ENCODE results near the gene COG4.

COG4 gene

DNA sequence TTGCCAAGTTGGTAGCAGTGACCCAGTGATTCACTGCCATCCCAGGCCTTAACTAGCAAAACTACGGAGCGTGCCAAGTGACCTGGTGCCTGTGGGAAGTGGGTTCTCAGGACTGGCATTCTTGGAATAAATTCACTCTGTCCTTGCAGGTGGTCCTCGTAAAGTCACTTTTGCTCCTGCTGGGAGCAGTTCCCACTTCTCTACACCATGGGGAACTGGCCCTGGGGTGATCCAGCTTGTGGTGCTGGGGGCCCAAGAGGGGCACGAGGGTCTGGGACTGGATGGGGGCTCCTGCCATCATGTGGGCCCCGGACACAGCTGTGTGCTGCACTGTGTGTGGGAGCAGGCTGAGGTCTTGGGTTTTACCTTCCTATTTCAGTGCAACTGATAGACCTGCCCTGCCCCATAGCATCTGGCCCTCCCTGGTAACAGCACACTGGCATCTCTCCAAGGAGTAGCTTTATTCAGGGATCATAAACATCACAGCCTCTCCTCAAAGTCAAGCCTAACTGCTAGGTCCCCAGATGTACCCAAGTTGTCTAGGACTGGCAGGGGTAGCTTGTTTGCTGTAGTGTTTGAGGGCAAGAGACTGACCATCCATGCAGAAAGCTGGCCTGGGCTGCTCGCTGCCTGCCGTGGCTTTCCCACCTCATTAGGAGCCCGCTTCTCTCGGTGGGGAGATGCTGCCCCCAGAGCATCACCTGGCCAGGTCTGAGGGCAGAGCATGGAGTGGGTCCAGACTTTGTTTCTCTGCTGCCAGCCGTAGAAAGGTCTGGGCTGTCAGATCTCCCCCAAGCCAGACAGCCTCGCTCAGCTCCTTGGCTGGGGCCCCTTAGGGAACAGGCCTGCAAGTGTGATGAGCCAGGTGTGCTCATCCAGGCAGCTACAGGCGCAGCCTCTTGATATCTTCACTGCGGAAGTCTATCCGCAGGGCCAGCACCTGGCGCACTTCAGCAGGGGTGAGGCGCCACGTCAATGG is 42.9 kb downstream of the COG4 start:
- no peak for DNase-seq (ENCODE audit: low read depth in 2 of 2)

GRCh38 chr16:70478912-70479341 is 44.4 kb downstream of the COG4 start:
- no peak for DNase-seq (ENCODE audit: low read depth in 2 of 2)

- DNase-seq (ENCODE audit: low read depth in 2 of 2) = no peak
Measured at GRCh38 chr16:70478169-70478568, 45.2 kb downstream of the COG4 start.

GRCh38 chr16:70476272-70477020 is 46.9 kb downstream of the COG4 start:
- peak; percentile 26 to 35 for DNase-seq (ENCODE audit: low read depth in 2 of 2)

DNA sequence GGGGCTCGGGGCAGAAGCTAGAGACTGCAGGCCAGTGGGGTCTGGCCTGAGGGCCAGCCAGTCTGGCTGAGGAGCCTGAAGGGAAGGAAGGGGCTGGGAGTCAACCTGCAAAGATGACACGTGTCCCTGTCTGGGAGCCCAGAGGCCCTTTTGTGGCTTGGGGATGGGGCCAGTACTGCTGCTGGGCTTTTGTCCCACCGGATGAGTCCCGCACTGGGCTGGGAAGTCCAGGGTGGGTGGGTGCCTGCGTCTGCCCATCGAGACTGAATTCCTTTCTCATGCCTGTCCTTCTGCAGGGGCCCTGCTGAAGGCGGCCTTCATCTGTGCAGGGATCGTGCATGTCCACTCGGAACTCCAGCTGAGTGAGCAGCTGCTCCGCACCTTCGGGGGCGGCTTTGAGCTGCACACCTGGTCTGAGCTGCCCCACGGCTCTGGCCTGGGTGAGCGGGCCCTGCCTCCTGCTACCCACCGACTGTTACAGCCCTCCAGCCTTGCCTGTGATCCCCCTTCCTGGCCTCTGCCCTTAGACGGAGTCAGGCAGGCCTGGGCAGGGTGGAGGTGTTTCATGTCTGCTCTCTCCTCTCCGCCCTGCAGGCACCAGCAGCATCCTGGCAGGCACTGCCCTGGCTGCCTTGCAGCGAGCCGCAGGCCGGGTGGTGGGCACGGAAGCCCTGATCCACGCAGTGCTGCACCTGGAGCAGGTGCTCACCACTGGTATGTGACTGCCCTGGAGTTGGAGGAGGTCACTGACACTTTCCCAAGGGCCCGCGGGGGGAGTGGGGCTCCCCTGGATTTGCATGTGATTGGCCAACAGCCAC is 48.1 kb downstream of the COG4 start:
- DNase-seq (ENCODE audit: low read depth in 2 of 2) = no peak

DNA sequence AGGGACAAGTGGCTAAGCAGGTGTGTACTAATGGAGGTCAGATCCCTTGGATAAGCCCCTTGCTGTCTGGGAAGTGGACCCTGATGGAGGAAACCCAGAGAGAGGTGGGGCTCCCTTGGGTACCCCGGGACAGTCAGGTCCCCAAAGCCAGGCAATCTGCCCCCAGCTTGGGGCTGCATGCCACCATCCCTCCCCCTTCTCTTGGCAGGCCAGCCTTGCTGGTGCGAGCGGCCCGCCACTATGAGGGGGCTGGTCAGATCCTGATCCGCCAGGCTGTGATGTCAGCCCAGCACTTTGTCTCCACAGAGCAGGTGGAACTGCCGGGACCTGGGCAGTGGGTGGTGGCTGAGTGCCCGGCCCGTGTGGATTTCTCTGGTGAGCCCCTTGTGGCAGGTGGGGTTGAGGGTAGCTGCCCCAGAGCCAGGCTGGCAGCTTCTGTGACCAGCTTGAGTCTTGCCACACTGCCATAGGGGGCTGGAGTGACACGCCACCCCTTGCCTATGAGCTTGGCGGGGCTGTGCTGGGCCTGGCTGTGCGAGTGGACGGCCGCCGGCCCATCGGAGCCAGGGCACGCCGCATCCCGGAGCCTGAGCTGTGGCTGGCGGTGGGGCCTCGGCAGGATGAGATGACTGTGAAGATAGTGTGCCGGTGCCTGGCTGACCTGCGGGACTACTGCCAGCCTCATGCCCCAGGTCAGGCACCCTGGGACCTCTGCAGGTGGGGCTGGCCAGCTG is 48.9 kb downstream of the COG4 start:
- DNase-seq (ENCODE audit: low read depth in 2 of 2) = no peak

DNA sequence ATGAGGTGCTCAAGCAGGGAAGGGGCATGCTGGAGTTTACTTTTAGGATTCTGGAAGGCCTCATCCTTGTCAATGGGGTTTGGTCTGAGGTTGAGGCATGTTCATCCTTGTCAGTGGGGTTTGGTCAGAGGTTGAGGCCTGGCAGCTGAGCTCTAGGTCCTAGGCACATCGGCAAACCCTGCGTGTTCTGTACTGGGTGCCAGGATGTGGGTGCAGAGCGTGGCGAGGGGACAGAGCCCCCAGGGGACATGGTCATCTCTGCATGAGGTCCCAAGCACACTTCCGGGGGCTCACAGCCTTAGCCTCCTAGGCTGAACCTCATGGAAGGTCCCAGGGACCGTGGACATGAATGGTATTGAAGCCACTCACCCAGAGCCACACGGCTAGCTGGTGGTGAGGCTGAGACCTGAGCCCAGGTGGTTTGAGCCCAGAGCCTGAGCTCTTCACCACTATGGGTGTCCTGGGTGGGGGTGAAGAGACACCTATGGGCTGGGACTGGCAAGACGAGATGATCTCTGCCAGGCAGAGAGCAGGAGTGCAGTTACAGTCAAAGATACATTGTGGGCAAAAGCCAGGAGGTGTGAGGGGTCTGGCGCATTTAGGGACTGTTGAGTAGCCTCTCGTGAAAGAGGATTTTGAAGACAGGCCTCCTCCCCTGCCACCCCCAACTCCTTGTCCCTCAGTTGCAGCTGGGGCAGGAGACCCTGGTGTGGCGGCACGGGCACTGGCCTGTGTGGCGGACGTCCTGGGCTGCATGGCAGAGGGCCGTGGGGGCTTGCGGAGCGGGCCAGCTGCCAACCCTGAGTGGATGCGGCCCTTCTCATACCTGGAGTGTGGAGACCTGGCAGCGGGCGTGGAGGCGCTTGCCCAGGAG is 49.7 kb downstream of the COG4 start:
- DNase-seq (ENCODE audit: low read depth in 2 of 2) = no peak

DNA sequence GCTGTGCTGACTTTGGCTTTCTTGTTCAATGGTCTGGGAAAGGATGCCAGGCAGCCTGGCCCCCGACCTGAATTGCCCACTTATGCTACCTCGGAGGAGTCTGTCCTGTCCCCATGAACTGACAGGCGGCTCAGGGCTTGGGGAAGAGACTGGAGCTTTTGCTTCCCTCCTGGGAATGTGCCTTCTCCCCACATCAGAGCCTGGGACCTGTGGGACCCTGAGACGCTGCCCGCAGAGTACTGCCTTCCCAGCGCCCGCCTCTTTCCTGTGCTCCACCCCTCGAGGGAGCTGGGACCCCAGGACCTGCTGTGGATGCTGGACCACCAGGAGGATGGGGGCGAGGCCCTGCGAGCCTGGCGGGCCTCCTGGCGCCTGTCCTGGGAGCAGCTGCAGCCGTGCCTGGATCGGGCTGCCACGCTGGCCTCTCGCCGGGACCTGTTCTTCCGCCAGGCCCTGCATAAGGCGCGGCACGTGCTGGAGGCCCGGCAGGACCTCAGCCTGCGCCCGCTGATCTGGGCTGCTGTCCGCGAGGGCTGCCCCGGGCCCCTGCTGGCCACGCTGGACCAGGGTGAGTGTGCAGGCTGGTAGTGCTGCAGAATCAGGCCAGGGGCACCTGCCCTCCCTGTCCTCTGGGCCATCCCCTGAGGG is 50.4 kb downstream of the COG4 start:
- no peak for DNase-seq (ENCODE audit: low read depth in 2 of 2)

GRCh38 chr16:70470927-70471341 is 52.4 kb downstream of the COG4 start:
- no peak for DNase-seq (ENCODE audit: low read depth in 2 of 2)

DNA sequence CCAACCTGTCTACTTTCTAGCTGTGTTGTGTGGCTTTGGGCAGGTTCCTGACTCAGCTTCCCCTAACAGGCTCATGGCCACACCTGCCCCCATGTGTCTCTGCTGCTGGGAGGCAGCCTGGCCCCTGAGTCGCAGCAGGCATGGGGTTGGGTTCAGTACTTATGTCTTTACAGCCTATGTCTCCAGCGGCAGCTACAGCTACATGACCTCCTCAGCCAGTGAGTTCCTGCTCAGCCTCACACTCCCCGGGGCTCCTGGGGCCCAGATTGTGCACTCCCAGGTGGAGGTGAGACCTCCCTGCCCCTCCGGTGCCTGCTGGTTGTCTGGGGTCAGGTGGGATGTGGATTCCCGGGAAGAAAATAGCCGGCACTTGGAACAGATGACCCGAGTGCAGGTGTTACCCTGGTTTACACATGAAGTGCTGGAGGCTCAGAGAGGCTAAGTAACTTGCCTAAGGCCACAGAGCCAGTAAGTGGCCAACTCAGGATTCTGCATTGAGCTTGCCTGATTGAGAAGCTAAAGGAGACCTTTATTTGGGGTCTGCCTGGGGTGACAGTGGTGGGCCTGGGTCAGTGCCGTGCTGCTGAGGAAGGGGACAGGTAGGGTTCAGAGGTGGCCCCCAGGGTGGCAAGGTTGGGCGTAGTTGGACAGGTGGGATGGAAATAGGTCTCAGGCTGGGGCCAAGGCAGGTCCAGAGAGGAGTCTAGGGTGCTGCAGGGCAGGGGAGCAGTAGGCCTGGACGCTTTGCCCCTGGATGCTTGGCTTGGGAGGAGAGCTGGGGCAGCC is 53.0 kb downstream of the COG4 start:
- no peak for DNase-seq (ENCODE audit: low read depth in 2 of 2)

DNA sequence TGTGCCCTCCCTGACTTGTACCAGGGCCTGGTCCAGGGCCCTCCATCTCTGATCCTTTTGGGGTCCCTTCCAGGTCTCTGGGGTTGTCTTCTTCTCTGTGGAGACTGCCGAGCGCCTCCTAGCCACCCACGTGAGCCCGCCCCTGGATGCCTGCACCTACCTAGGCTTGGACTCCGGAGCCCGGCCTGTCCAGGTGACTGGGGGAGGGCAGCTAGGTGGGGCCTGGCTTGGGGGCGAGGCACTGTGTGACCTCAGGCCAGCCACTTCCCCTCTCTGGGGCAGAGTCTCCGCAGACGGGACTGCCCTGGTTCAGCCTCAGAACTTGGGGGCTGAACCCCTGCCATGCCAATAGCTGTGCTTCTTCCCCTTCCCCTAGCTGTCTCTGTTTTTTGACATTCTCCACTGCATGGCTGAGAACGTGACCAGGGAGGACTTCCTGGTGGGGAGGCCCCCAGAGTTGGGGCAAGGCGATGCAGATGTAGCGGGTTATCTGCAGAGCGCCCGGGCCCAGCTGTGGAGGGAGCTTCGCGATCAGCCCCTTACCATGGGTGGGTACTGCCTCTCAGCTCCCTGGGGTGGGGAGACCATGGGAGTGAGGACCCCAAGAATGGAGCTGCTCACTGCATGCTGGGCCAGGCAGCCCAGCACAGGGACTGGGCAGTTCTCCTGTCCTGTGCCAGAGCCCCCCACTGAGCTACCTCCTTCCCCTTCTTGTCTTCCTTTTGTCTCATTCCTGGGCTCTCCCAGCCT is 54.4 kb downstream of the COG4 start:
- no peak for DNase-seq (ENCODE audit: low read depth in 2 of 2)

DNA sequence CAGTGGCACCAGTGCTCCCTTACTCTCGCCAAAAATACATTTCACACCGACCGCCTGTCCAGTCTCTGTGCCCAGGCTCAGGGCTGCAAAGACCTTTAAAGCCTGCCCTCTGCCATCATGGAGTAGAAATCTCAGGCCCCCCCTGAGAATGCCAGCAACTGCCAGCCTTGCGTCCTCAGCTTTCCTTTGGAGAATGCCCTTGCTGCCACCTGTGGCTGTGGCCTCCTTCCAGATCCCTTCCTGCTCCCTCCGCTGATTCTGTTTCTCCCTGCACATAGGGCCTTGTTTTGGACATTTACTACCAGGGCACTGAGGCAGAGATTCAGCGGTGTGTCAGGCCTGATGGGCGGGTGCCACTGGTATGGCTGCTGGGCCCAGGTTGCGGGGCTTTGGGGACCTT is 55.7 kb downstream of the COG4 start:
- DNase-seq (ENCODE audit: low read depth in 2 of 2) = no peak

- DNase-seq (ENCODE audit: low read depth in 2 of 2) = no peak
Measured at GRCh38 chr16:70467113-70467512, 56.2 kb downstream of the COG4 start.

- no peak for DNase-seq (ENCODE audit: low read depth in 2 of 2)
Measured at GRCh38 chr16:70466805-70467076, 56.6 kb downstream of the COG4 start.

GRCh38 chr16:70465999-70466804 is 57.2 kb downstream of the COG4 start:
- no peak for DNase-seq (ENCODE audit: low read depth in 2 of 2)

- no peak for DNase-seq (ENCODE audit: low read depth in 2 of 2)
Measured at GRCh38 chr16:70463235-70463634, 60.1 kb downstream of the COG4 start.

DNA sequence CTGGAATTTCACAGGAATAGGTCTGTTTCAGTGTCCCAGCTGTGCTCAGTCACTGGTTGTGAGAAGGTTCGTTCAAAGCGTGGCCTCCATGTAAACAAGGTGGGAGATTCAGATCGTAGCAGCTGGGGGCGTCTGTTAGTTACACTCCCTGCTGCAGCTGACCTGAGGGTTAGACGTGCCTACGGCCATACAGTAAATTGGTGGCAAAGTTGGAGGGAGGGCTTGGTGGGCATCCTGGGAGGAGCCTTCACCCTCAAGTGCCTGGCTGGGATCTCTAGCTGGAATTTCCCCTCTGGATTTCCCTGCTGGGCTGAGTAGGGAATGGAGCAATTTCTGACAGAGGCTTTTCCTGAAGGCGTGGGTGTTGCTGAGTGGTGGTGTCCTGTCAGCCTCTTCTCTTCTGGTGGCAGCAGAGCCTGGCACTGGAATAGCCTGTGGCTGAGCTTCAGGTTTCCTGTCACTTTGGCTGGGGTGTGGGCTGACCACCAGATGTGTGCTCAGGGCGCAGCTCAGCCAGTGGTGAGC is 62.6 kb downstream of the COG4 start:
- DNase-seq (ENCODE audit: low read depth in 2 of 2) = no peak

Measured in stimulated activated CD8-positive, alpha-beta memory T cell treated with anti-CD3 and anti-CD28 coated beads, Interleukin-2, amount 100 ng/mL, for 48 hours (primary cell).